DOHH2 (cell line): Measurements from ENCODE around the gene DDX51.

Source experiments
- CTCF ChIP-seq: fragments of 200-600 bp; sonication (generic); IDR thresholded peaks from one replicate; pipeline ENCODE4 v1.5.1; 2014; ENCODE audit warnings: antibody characterized with exemption, mild to moderate bottlenecking, low read depth, low read length; ENCODE audit not compliant: poor library complexity, severe bottlenecking
- EZH2phosphoT487 ChIP-seq: fragments of 200-600 bp; sonication (generic); IDR thresholded peaks from 2 replicates; pipeline ENCODE4 v1.6.1; 2017; ENCODE audit warnings: borderline replicate concordance, mild to moderate bottlenecking, antibody characterized with exemption, low read length, moderate library complexity, mixed read lengths

GRCh38 chr12:132176920-132177551, 32.9 kb upstream of the DDX51 start:
- TF ChIP-seq CTCF (no peak), EZH2phosphoT487 (no peak)
